ENCODE data around the gene ARHGAP25.

The ARHGAP25 gene

DNA sequence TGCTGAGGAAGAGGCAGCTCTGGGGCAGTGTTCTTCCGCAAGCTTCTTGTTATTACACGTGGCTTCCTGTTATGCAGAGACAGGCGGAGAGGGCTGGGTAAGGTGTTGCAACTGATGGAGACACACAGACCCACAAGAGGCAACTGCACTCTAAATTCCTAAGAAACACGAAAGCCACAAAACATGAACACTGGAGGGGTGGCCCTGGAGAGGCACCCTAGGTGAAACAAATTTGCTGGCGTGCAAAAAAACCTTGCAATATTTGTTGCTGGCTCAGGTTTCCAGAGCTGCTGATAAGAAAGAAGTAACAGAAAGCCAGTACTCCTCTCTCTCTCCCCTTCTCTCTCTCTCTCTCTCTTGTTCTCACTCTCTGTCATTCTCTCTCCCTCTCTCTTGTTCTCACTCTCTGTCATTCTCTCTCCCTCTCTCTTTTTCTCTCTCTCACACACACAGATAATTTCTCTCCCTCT lies 31.8 kb downstream of the ARHGAP25 start:
- no peak for DNase-seq (ENCODE audit: low read depth in 2 of 2)

DNA sequence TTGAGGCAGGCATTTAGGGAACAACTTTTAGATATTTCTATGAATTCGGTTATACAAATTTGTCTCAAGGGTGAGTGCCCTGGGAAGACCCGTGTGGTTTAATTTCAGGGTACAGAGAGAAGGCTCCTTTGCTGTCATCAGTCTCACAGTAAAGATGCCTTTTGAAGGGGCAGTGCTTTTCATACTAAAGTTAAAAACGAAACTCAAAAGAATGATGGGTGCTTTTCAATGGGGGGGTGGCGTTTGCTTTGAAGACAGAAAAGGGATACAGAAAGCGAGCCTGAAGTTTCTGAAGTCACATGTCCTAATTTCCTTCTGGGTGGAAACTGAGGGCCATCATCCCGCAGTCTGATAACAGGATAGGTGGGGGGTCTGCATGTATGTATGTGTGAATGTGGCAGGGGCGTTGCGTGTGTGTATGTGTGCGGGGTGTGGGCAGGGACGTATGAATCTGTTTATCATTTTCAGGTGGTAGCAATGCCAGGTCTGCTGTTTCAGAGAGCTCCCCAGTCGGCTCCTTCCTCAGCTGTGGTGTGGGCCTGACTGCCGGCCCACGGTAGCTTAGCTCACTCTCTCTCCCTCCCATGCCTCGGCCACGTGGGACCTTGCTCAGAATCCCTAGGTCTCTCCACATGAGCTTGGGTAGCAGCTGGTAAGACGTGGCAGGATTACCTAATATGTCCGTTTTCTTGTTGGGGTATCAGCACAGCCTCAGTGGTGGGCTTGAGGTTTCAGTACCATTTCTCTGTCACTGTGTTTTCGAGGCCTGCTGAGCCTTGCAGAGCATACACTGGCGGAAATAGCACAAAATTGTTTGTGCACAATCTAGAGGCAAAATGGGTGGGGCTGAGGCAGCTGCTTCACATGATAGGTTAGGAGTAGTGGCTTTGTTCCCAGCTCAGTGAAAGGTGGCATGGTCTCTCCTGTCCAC lies 32.7 kb downstream of the ARHGAP25 start:
- DNase-seq (ENCODE audit: low read depth in 2 of 2) = no peak

DNA sequence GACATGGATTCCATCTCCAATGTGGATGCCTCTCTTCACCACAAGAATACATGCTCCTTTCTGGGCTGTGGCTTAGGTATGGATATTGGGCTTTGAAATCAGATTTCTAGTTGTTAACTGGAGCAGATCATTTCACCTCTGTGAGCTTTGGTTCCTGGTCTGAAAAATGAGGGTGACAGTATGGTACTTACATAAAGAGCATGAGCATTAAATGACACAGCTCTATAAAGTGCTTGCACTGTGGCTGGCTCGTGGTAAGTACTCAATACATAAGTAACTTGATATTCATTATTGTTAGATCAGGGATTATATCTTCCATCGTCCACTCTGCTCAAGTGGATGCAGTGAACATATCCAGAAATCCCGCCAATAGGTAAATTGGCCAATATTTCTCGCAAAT lies 33.4 kb downstream of the ARHGAP25 start:
- DNase-seq (ENCODE audit: low read depth in 2 of 2) = no peak

DNA sequence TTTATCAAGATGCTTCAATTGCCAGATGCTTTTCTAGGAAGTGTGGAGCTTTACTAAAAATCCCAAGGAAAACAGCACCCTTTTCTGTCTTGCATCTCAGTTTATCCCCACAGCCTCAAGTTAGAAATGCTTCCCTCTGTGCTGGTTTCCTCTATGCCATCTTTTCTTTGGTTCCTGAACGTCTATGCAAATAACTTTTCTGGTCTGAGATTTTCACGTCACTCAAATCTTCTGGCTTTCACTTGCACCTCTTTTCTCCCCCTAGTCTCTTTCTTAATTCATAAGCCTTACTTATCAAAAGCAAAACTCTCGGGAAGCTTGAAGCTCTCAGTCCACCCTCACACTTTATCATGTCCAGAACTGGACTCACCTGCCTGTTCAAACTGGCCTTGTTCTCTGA lies 33.9 kb downstream of the ARHGAP25 start:
- DNase-seq (ENCODE audit: low read depth in 2 of 2) = no peak

DNA sequence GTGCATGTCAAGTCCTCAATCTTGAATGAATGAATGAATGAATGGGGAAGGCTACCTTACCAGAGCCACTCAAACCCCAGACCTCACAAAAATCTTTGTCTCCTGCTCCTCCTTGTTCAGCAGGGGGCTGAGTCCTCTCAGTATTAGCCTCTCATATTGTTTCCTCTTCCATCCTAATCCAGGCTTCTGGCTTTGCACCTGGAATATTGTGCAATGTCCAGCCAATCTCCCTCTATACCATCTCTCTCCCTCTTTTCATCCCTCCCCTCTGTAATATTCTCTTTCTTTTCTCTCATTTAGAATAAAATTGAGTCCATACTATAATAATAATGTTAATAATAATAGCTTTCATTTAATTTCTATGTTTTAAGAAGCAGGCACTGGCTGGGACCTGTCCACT lies 34.3 kb downstream of the ARHGAP25 start:
- DNase-seq (ENCODE audit: low read depth in 2 of 2) = no peak

DNA sequence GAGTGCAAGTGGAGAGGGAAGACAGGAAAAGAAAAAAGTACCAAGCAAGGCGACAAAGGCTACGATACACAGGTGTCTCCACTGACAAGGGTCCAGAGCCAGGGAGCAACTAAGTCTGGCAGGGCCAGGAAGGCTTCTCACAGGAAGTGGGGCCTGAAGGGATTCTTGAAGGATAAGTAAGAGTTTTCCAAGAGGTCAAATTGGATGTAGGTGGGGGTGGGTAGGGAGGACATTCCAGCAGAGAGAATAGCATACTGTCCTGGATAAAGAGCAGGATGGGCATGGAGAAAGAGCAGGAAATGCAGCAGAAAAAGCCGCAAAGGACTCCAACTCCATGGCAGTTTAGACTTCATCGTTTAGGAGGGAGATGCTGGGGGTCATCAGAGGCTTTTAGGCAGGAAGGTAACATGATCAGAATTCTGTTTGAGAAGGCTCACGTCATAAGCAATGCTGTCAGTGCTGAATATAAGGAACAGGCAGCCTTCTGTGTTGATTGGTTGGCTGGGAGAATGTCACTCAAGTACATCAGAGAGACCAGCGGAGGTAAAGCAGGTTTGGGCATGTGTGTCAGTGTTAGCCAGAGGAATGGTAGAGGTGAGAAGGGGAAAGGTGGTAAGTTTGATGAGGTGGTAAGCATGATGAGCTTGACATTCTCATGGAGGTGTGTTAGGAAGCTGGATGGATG lies 35.1 kb downstream of the ARHGAP25 start:
- DNase-seq (ENCODE audit: low read depth in 2 of 2) = no peak

DNA sequence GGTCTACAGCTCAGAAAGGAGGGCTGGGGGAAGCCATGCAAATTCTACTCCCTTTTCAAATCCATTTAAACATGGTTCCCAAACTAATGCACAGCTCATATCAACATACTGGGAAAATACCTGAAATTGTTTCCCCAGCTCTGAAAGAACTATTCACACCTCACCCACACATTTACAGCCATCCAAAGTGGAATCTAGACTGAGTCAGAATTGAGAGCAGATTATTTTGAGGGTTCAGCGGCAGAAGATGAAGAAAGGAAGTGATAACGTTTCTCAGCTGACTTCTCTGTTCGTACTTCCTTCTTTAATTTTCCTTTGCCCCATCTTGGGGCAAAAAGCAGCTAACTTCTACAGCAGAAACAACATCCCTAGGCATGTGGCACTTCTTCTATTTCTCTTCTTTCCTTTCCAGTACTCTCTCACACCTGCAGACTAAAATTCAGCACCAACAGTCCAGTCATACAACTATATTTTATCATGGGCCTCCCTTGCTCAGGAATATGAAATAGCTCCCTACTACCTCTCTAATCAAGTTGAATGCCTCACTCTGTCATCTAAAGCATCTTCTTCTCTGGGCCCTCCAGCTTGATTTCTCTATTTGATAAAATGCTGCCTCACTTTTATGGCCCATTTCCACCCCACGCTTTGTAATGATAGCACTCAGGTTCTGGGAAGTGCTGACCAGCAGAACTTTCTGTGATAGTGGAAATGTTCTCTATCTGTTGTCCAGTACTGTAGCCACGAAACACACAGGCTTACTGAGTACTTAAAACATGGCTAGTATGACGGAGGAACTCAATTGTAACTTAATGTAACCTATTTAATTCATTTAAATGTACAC lies 35.9 kb downstream of the ARHGAP25 start:
- no peak for DNase-seq (ENCODE audit: low read depth in 2 of 2)

DNA sequence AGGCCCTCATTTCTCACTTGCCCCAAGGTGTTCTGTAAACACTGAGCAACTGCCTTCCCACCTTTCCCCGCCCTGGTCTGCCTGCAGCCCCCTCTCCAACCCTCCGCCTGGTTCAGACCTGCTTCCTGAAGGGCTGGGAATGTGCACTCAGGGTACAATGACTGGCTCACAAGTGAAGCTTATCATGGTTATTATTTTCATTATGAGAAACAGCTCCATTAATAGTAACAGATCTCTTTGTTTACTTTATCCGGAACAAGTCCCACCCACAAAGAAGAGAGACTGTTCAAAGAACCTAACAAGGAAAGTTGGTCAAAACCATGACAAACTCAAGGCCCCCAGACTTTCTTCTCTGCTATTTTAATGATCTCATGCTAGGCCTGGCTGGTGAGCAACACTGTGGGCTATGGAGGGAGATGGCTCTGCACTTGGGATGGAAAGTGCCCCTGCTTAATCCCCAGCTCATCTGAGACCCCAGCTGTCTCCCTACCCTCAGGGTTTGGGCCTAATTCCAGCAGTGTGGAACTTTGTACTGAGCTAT lies 36.7 kb downstream of the ARHGAP25 start:
- DNase-seq (ENCODE audit: low read depth in 2 of 2) = no peak

DNA sequence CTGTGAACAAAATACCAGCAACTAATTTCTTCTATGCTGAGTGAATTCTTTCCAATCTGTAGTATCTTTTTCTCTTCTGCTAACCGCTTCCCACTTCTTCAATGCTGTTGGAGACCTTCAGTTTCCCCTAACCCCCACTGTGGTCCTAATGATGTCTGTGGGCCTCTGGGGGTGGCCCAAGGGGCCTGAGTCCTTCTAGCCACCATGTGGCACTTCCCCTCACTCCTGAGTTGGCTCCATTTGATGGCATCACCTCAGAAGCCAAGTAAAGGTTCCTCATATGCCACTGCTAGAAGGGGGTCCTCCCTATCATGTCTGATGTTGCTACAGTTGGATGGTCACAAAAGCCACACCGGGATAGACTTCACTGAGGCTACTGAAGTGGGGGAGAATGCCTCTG lies 37.5 kb downstream of the ARHGAP25 start:
- DNase-seq (ENCODE audit: low read depth in 2 of 2) = no peak

DNA sequence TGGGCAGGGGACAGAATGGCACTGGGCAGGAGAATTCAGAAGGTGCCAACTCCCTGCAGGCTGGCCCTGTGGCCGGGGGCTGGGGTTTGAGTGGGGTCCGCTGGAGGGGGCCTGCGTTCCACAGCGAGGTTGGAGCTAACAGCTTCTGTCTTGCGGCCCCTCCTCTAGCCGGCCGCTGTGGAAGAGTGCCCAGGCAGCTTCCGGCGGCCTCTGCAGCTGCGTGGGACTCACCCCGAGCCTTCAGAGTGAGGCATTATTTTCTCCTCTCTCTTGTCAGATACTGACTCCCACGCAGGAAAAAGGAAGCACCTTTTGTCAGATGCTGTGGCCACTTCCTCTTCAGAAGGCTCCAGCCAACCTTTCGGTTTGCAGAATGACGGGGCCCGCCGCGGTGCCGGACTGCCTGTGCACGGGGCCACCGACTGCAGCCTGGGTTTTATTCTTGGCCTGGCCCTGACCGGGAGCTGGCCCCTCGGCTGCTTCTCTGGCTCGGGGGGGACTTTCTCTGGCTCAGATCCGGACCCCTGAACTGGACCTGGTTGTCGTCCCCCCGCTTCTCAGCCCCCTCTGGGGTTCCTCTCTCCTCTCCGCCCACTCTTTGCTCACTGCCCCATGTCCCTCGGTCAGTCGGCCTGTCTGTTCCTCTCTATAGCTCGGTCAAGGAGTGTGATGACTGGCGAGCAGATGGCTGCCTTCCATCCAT lies 40.1 kb downstream of the ARHGAP25 start:
- no peak for DNase-seq (ENCODE audit: low read depth in 2 of 2)

DNA sequence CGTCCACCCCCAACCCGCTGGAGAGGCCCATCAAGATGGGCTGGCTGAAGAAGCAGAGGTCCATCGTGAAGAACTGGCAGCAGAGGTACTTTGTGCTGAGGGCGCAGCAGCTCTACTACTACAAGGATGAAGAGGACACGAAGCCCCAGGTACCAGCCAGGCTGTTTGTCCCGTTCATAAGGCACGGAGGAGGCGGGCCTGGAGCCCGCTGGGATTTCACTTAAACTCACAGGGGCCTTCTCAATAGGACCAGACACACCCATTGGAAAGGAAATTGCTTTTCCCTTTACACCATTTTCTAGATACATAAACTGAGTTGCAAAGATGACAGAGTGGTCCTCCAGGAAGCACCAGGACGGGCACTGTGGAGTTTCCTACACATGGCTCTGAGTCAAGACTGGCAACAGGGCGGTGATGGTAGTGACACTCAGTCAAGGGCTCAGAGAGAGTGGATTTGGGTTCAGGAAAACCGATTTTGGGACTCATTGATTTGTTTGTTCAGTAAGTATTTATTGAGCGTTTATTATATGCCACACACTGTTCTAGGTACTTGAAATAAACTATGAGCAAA lies 40.7 kb downstream of the ARHGAP25 start:
- DNase-seq (ENCODE audit: low read depth in 2 of 2) = no peak

DNA sequence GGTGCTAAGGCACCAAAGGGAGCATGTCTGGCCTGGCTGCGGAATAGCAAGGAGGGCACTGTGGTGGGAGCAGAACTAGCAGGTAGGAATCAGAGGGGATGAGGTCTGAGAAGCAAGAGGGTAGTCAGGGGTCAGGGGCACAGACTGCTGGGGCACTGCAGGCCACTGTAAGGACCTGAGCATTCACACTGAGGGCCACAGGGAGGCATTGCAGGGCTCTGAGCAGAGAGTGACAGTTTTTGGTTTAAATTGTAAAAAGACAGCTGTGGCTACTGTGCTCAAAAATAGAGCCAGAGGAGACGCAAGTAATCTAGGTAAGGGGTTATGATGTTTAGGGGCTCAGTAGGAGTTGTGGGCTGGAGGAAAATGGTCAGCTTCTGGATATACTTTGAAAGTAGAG lies 41.5 kb downstream of the ARHGAP25 start:
- DNase-seq (ENCODE audit: low read depth in 2 of 2) = no peak

DNA sequence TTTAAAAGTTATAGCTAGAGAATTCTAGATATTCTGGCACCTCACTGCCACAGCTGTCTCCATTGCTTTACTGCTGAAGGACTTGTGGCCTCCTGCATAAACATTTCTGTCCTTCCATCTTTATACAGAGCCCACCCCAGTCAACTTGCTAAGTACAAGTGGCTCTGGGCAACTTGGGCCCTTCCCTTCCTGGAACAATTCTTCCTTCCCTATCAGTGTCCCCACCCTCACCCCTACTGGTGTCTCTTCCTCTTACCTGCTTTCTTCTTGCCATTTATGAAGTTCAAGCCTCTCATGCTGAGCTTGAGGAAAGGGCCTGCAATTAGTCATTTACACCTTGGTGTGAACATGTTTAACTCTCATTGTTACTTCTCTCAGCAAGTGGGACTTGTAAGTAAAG lies 45.0 kb downstream of the ARHGAP25 start:
- no peak for DNase-seq (ENCODE audit: low read depth in 2 of 2)

DNA sequence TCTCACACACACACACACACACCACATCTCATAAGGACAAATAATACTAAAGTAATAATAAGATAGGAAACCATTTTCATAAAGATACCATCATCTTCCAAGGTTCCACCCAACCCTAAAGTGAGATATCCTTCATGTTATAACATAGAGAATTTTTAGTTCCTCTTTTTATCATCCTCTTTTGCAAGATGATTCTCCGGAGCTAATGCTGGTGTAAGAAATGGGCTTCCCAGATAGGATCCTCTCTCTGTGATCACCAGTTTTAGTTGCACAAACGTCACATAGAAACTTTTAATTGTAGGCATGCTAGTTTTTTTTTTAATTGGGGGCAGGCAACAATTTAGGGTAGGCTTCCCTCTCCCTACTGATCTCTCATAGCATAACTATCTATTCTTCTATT lies 49.6 kb downstream of the ARHGAP25 start:
- DNase-seq (ENCODE audit: low read depth in 2 of 2) = no peak

DNA sequence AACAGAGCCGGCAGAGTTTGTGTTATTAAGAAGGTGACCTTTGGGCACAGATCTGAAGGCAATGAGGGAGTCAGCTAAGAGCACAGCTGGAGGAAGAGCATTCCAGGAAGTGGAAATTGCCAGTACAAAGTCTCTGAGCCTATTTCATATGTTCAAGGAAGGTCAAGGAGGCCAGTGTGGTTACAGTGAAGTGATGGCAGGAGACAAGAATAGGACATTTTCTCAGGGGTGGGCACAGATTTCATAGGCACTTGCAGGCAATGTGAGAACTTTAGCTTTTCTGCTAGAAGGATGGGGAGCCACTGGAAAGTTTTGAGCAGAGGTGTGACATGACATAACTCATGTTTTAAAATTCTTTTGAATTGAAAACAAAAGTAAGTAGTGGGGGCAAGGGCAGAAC lies 50.3 kb downstream of the ARHGAP25 start:
- DNase-seq (ENCODE audit: low read depth in 2 of 2) = no peak

DNA sequence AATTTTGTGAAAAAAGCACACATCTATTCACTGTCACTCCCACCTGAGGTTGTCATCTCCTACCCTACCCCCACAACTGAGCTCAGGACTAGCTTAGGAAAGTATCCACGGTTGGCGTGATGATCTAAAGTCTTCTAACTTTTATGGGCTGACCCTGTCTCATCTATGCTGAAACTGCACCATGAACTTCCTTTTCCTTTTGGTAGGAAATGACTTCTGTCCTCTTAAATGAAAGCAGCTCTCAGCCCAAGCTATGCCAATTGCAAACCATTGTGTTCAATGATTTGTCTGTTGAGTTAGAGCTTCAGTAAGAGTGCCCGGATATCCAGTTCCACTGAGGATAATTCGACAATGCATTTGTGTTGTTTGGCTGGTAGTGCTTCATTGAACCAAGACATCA lies 52.7 kb downstream of the ARHGAP25 start:
- no peak for DNase-seq (ENCODE audit: low read depth in 2 of 2)

DNA sequence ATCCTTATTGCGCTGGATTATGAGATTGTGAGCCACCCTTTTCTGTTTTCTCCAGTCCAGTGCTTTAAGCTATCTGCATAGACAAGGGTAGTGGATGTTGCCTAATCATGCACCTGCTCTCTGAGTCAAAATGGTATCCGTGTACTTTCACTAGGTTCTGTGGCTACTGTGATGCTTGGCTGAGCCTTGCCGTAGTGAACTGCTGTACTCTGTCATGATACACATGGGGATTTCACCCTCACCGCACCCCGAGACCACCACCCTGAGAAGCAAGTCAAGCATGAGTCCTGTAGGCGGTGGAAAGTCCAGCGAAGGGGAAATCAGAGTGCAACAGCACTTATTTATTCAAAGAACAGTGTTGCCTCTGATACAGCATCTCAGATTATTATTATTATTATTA lies 55.0 kb downstream of the ARHGAP25 start:
- DNase-seq (ENCODE audit: low read depth in 2 of 2) = no peak

DNA sequence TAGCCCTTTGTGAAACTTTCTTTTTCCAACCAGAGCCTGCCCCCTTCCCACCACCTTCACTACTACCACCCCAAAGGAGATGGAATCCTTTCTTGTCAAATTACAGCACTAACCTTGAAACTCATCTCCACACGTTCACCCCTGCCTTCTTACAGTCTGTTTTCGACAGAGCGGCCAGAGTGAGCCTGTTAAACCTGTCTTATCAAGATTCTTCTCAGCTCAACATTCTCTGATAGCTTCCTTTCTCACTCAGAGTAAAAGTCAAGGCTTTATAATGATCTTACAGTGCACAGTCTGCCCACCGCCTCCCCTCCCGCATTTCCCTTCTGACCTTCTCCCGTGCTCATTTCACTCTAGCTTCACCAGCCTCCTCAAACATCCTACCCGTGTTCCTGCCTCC lies 56.0 kb downstream of the ARHGAP25 start:
- DNase-seq (ENCODE audit: low read depth in 2 of 2) = no peak

DNA sequence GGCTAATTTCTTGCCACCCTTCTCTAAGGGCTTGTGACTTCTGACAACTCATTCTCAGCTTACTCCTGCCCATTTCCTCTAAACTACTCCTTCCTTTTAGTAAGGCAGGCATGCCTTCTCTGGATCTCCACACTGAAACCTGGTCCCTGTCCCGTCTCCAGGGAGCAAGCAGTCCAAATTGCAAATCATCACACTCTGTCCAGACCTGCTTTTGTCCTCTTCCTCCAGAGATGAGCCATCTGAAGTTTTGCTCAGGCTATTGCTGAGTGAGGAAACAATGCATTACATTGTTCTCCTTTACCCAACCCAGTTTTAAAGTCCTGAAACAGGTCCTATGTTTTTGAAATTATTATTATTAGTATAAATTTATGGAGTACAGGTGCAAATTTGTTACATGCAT lies 57.3 kb downstream of the ARHGAP25 start:
- no peak for DNase-seq (ENCODE audit: low read depth in 2 of 2)

DNA sequence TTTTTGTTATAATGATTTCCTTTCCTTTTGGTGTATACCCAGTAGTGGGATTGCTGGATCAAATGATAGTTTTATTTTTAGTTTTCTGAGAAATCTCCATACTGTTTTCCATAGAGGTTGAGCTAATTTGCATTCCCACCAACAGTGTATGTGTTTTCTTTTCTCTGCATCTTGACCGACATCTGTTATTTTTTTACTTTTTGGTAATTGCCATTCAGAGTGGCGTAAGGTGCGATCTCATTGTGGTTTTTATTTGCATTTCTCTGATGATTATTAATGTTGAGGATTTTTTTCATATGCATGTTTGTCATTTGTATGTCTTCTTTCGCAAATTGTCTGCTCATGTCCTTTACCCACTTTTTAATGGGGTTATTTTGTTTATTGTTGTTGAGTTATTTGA lies 58.1 kb downstream of the ARHGAP25 start:
- DNase-seq (ENCODE audit: low read depth in 2 of 2) = no peak

DNA sequence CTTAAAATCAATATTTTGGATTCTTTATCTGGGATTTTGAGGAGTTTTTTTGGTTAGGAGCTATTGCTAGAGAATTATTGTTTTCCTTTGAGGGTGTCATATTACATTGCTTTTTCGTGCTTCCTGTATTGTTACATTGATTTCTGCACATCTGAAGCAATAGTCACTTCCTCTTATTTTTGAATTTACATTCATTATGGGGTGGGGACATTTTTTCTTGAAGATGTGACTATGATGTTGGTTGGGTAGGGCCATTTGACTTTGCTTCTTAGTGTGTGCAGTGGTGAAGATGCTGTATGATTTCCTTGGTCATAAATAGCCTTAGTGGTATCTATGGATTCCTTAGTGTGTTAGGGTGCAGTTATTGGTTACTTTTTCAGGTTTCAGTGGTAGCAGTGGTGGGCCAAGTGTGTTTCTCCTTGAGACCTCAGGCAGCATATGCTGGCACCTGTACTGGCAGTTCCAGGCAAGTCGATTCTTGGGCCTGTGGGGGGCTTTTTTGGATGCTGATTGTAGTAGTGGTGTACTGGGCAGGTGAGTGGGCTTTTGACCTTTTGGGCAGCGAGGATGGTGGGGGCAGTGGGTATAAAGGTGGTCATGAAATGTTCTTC lies 61.8 kb downstream of the ARHGAP25 start:
- DNase-seq (ENCODE audit: low read depth in 2 of 2) = no peak
